A673 (cell line): ENCODE data around the gene C17orf100. TPM values are rescaled to one million over a fixed set of nuclear protein-coding genes. Genes with fewer than 3 reads are reported as not detected.

Source experiments
- BruUV-seq: library from RNA; stranded (reverse); fragments of 400-500 nt; replicated peaks from 2 replicates; lab custom pipeline; 2021; lab: Mats Ljungman, UMichigan
- CTCF ChIA-PET: fragments of 300-600 bp; sonication (Branson Sonifier 250); formaldehyde crosslinking; loops from one replicate; lab custom pipeline; 2022; ENCODE audit warnings: antibody characterized with exemption; lab: Charles Lee
- POLR2A ChIA-PET: fragments of 300-600 bp; sonication (Branson Sonifier 250); formaldehyde crosslinking; loops from one replicate; lab custom pipeline; 2022; ENCODE audit warnings: antibody characterized with exemption; ENCODE audit not compliant: low non-redundant PET; lab: Charles Lee
- DNase-seq: peaks from one replicate; pipeline ENCODE4 v3.0.0-alpha.2; 2015; ENCODE audit warnings: low spot score
- H3K27ac ChIP-seq: fragments of 200-600 bp; sonication (generic); 2 replicates; pipeline ENCODE4 v1.5.1; 2016; ENCODE audit warnings: mixed run types, low read depth, mild to moderate bottlenecking, mixed read lengths, antibody characterized with exemption, low read length; ENCODE audit not compliant: poor library complexity, severe bottlenecking
- H3K27me3 ChIP-seq: fragments of 200-600 bp; sonication (generic); replicated peaks from 2 replicates; pipeline ENCODE4 v1.6.1; 2017; ENCODE audit warnings: mixed run types, low read depth, mild to moderate bottlenecking, mixed read lengths, antibody characterized with exemption, low read length; ENCODE audit not compliant: insufficient read depth, poor library complexity
- H3K36me3 ChIP-seq: fragments of 200-600 bp; sonication (generic); 2 replicates; pipeline ENCODE4 v1.6.1; 2016; ENCODE audit warnings: mixed run types, mild to moderate bottlenecking, mixed read lengths, antibody characterized with exemption, low read length; ENCODE audit not compliant: insufficient read depth, poor library complexity, severe bottlenecking
- H3K4me1 ChIP-seq: fragments of 200-600 bp; sonication (generic); 2 replicates; pipeline ENCODE4 v1.6.1; 2017; ENCODE audit warnings: mixed run types, mild to moderate bottlenecking, mixed read lengths, antibody characterized with exemption, low read length; ENCODE audit not compliant: insufficient read depth, poor library complexity, severe bottlenecking
- H3K4me3 ChIP-seq: fragments of 200-600 bp; sonication (generic); 2 replicates; pipeline ENCODE4 v1.5.1; 2016; ENCODE audit warnings: low read depth, mixed run types, mild to moderate bottlenecking, mixed read lengths, low read length; ENCODE audit not compliant: poor library complexity, severe bottlenecking
- H3K9me3 ChIP-seq: fragments of 200-600 bp; sonication (generic); 2 replicates; pipeline ENCODE4 v1.6.1; 2016; ENCODE audit warnings: mixed run types, low read depth, mild to moderate bottlenecking, mixed read lengths, antibody characterized with exemption, low read length; ENCODE audit not compliant: poor library complexity, severe bottlenecking
- CTCF ChIP-seq: fragments of 300-800, 200-600 bp; sonication (generic); conservative IDR thresholded peaks from 2 replicates; pipeline ENCODE4 v1.5.1; 2017; ENCODE audit warnings: low read depth, mild to moderate bottlenecking, antibody characterized with exemption, low read length, moderate library complexity, mixed read lengths
- EZH2 ChIP-seq: fragments of 200-600 bp; sonication (generic); IDR thresholded peaks from 2 replicates; pipeline ENCODE4 v1.6.1; 2017; ENCODE audit warnings: borderline replicate concordance, low read depth, mild to moderate bottlenecking, mixed read lengths, antibody characterized with exemption, low read length; ENCODE audit not compliant: poor library complexity, severe bottlenecking
- intact Hi-C: fragments of 100-400 bp; cut with micrococcal nuclease; formaldehyde crosslinking; loops from one replicate; pipeline ENCODE4 v1.10.0; 2022; ENCODE audit not compliant: unreplicated experiment
- total RNA-seq: library from RNA; stranded (reverse); gene quantifications from 2 replicates; pipeline ENCODE4 v1.2.3, GENCODE V29; 2021

C17orf100 gene
- total RNA-seq, 1 experiment from 2014 or later: 3.1 TPM

GRCh38 chr17:6627019-6627418 lies 24.5 kb upstream of the C17orf100 start:
- POLR2A ChIA-PET: no interaction called here
- Histone ChIP-seq H3K27me3 (no peaks in the 10 kb centered on the region), H3K4me3 (no peak overlapping the region), H3K9me3 (no peaks in the 10 kb centered on the region), H3K27ac (no peak overlapping the region), H3K4me1 (no peaks in the 10 kb centered on the region), H3K36me3 (peaks cover 66% of the 10 kb centered on the region)
- CTCF ChIA-PET: no interaction called here
- DNase-seq: no peak
- intact Hi-C loops: no loop called here
- BruUV-seq: no TSS peak
- TF ChIP-seq EZH2: no peak
- TF ChIP-seq CTCF: no peak

GRCh38 chr17:6630390-6630789 lies 21.2 kb upstream of the C17orf100 start:
- peaks cover 70% of the 10 kb centered on the region for H3K36me3 ChIP-seq

GRCh38 chr17:6632530-6632929 lies 19.0 kb upstream of the C17orf100 start:
- Histone ChIP-seq H3K4me3 (no peak overlapping the region), H3K27ac (no peak overlapping the region), H3K4me1 (no peaks in the 10 kb centered on the region), H3K36me3 (peaks cover 51% of the 10 kb centered on the region), H3K27me3 (no peaks in the 10 kb centered on the region), H3K9me3 (no peaks in the 10 kb centered on the region)
- CTCF ChIA-PET: no interaction called here
- POLR2A ChIA-PET: no interaction called here
- no peak for TF ChIP-seq CTCF
- no peak for TF ChIP-seq EZH2
- DNase-seq: no peak
- intact Hi-C loops: no loop called here
- no TSS peak for BruUV-seq

More at GRCh38 chr17:6630390-6630789, 21.2 kb upstream of the C17orf100 start:
- no TSS peak for BruUV-seq
- H3K4me3 ChIP-seq: no peak overlapping the region
- H3K27me3 ChIP-seq: no peaks in the 10 kb centered on the region
- no peak for DNase-seq
- intact Hi-C loops: no loop called here
- no peaks in the 10 kb centered on the region for H3K9me3 ChIP-seq
- POLR2A ChIA-PET: no interaction called here
- no peaks in the 10 kb centered on the region for H3K4me1 ChIP-seq
- TF ChIP-seq CTCF: no peak
- no peak for TF ChIP-seq EZH2
- H3K27ac ChIP-seq: no peak overlapping the region
- CTCF ChIA-PET: no interaction called here
